Skeletal muscle satellite cell (primary cell): ENCODE data around the gene RBBP5.
A peak's percentile ranks its signal among the peaks of the same experiment; 100 is the strongest.

Source experiments
- H3K27me3 ChIP-seq: 2 replicates; pipeline ENCODE4 v1.7.0; 2013; ENCODE audit warnings: low read length; ENCODE audit not compliant: control insufficient read depth, insufficient read depth
- H3K36me3 ChIP-seq: 2 replicates; pipeline ENCODE4 v1.7.0; 2013; ENCODE audit warnings: mild to moderate bottlenecking, control low read depth, low read length; ENCODE audit not compliant: insufficient read depth
- H3K4me1 ChIP-seq: 2 replicates; pipeline ENCODE4 v1.7.0; 2013; ENCODE audit warnings: low read length; ENCODE audit not compliant: control insufficient read depth, insufficient read depth
- H3K4me2 ChIP-seq: 2 replicates; pipeline ENCODE4 v1.7.0; 2013; ENCODE audit warnings: mild to moderate bottlenecking, low read length
- H3K4me3 ChIP-seq: 2 replicates; pipeline ENCODE4 v1.7.0; 2013; ENCODE audit warnings: low read length
- H3K9ac ChIP-seq: 2 replicates; pipeline ENCODE4 v1.7.0; 2013; ENCODE audit warnings: mild to moderate bottlenecking, low read depth, low read length, moderate library complexity
- H3K9me3 ChIP-seq: replicated peaks from 2 replicates; pipeline ENCODE4 v1.7.0; 2013; ENCODE audit warnings: mild to moderate bottlenecking, control low read depth, low read length

RBBP5 gene

GRCh38 chr1:205150651-205151428, 29.1 kb upstream of the RBBP5 start:
- Histone ChIP-seq H3K4me1 (peaks cover 11% of the 10 kb centered on the region), H3K9me3 (no peaks in the 10 kb centered on the region), H3K9ac (no peak overlapping the region), H3K4me3 (no peak overlapping the region), H3K27me3 (no peaks in the 10 kb centered on the region), H3K36me3 (peaks cover 22% of the 10 kb centered on the region), H3K4me2 (no peak overlapping the region)

GRCh38 chr1:205147191-205147835, 25.5 kb upstream of the RBBP5 start:
- Histone ChIP-seq H3K27me3 (no peaks in the 10 kb centered on the region), H3K36me3 (peaks cover 14% of the 10 kb centered on the region), H3K9me3 (no peaks in the 10 kb centered on the region), H3K9ac (peak overlapping the region; percentile 45), H3K4me2 (no peak overlapping the region), H3K4me1 (peaks cover 30% of the 10 kb centered on the region), H3K4me3 (no peak overlapping the region)

DNA sequence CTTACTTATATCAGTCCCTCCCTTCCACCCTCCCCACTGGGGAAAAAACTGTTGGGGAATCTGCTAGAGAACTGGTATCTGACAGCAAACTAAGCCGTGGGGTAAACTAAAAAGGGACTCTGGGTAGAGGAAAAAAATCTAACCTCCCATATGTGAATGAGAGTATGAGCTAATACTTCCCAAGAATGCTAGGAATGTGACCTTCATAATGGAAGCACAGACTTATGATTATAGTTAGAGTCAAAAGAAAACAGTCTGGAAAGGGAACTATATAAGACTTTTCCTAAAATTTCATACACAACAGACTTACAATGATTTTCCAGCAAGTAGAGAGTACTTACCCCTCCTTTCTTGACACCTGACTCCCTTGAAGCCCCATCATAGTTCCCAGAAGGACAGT, 23.0 kb upstream of the RBBP5 start:
- peak overlapping the region; percentile 53 for H3K9ac ChIP-seq
- H3K4me3 ChIP-seq: no peak overlapping the region
- peak overlapping the region; percentile 47 for H3K4me2 ChIP-seq
- H3K27me3 ChIP-seq: no peaks in the 10 kb centered on the region
- H3K4me1 ChIP-seq: peaks cover 33% of the 10 kb centered on the region
- peaks cover 7% of the 10 kb centered on the region for H3K36me3 ChIP-seq
- H3K9me3 ChIP-seq: no peaks in the 10 kb centered on the region

- Histone ChIP-seq H3K4me2 (peak overlapping the region; percentile 47), H3K4me3 (no peak overlapping the region), H3K27me3 (no peaks in the 10 kb centered on the region), H3K9ac (peak overlapping the region; percentile 53), H3K4me1 (peaks cover 33% of the 10 kb centered on the region), H3K9me3 (no peaks in the 10 kb centered on the region), H3K36me3 (peaks cover 7% of the 10 kb centered on the region)
Measured at GRCh38 chr1:205144046-205144720, 22.4 kb upstream of the RBBP5 start.

DNA sequence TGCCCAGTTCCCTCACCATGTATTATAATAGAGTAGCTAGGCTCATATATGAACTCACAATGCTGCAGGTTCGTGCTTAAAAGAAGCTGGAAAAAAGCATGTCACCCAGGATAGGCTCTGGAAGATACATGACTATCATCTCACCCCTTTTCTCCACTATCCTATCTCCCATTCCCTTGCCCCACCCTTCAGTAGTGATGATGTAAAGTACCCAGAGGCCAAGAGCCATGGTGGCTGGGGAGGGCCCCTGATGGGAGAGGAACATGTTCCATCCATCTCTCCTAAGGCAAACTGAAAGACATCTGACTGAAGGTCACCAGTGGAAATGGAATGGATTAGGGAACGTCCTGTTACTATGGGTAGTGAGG, 20.3 kb upstream of the RBBP5 start:
- Histone ChIP-seq H3K4me3 (no peak overlapping the region), H3K9ac (peak overlapping the region; percentile 39), H3K27me3 (no peaks in the 10 kb centered on the region), H3K4me1 (peaks cover 26% of the 10 kb centered on the region), H3K9me3 (no peaks in the 10 kb centered on the region), H3K36me3 (peaks cover 3% of the 10 kb centered on the region), H3K4me2 (peak overlapping the region; percentile 75)

GRCh38 chr1:205141236-205142101, 19.7 kb upstream of the RBBP5 start:
- Histone ChIP-seq H3K9ac (peak overlapping the region; percentile 39), H3K4me2 (peak overlapping the region; percentile 75), H3K36me3 (peaks cover 3% of the 10 kb centered on the region), H3K27me3 (no peaks in the 10 kb centered on the region), H3K4me3 (no peak overlapping the region), H3K4me1 (peaks cover 23% of the 10 kb centered on the region), H3K9me3 (no peaks in the 10 kb centered on the region)

DNA sequence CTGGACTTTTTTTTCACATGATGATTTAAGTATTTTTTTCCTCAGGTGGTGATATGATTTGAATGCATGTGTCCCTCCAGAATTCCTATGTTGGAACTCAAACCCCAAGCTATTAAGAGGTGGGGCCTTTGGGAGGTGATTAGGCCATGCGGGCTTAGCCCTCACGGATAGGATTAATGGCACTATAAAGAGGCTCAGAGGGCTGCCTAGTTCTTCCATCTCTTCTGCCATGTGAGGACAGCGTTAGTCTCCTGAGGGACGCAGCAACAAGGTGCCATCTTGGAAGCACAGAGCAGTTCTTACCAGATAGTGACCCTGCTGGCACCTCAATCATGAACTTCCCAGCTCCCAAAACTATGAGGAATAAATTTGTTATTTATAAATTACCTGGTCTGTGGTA, 18.3 kb upstream of the RBBP5 start:
- Histone ChIP-seq H3K9ac (no peak overlapping the region), H3K4me3 (no peak overlapping the region), H3K4me2 (no peak overlapping the region), H3K36me3 (no peaks in the 10 kb centered on the region), H3K27me3 (no peaks in the 10 kb centered on the region), H3K4me1 (peaks cover 14% of the 10 kb centered on the region), H3K9me3 (no peaks in the 10 kb centered on the region)

GRCh38 chr1:205137901-205138300, 16.1 kb upstream of the RBBP5 start:
- H3K9ac ChIP-seq: no peak overlapping the region

DNA sequence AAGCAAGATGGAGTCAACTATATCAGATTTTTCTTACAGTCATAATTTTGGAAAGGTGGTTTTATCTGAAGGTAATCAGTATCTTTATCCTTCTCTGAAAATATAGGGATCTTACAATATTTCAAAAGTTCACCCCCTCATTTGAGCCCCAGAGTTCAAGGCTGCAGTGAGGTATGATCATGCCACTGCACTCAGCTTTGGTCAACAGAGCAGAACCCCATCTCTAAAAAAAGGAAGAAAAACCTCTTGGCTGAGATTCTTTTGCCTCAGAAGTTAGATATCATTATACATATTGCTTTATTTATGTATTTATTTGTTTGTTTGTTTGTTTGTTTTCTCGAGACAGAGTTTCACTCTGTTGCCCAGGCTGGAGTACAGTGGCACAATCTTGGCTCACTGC, 11.5 kb upstream of the RBBP5 start:
- no peak overlapping the region for H3K4me3 ChIP-seq
- no peaks in the 10 kb centered on the region for H3K36me3 ChIP-seq
- no peaks in the 10 kb centered on the region for H3K9me3 ChIP-seq
- H3K9ac ChIP-seq: no peak overlapping the region
- no peak overlapping the region for H3K4me2 ChIP-seq
- no peaks in the 10 kb centered on the region for H3K4me1 ChIP-seq
- no peaks in the 10 kb centered on the region for H3K27me3 ChIP-seq

More at GRCh38 chr1:205137901-205138300, 16.1 kb upstream of the RBBP5 start:
- Histone ChIP-seq H3K9me3 (no peaks in the 10 kb centered on the region), H3K4me3 (no peak overlapping the region), H3K36me3 (no peaks in the 10 kb centered on the region), H3K27me3 (no peaks in the 10 kb centered on the region), H3K4me1 (peaks cover 3% of the 10 kb centered on the region), H3K4me2 (no peak overlapping the region)

DNA sequence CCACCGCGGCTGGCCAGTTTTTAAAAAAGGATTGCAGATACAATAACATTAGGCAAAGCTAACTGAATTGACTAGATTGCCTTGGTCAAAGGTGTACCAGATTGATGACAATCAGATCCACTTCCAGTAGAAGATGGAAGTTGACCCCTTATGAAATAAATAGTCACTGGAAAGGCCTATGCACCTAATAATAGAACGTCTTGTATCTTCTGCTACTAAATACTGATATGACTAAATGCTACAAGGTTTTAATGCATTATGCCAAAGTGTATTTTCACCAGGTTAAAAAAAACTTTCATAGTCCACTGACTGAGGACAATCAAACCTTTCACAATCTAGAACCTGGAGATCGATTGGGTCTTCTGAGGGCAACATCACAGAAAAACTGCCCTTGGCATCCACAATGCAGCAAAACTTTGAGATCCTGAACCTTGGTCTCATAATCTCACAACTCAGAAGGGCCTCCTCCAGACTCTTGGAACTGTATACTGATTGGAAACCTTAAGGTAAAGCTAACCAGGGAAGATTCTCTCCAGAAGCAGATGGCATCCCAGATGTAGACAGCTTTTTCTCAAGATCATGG, 7.8 kb upstream of the RBBP5 start:
- no peak overlapping the region for H3K4me2 ChIP-seq
- no peaks in the 10 kb centered on the region for H3K27me3 ChIP-seq
- H3K36me3 ChIP-seq: no peaks in the 10 kb centered on the region
- no peak overlapping the region for H3K4me3 ChIP-seq
- no peaks in the 10 kb centered on the region for H3K4me1 ChIP-seq
- no peaks in the 10 kb centered on the region for H3K9me3 ChIP-seq
- H3K9ac ChIP-seq: no peak overlapping the region

GRCh38 chr1:205128050-205128449, 6.3 kb upstream of the RBBP5 start:
- no peak overlapping the region for H3K4me3 ChIP-seq
- no peaks in the 10 kb centered on the region for H3K9me3 ChIP-seq
- no peaks in the 10 kb centered on the region for H3K36me3 ChIP-seq
- H3K9ac ChIP-seq: no peak overlapping the region
- no peaks in the 10 kb centered on the region for H3K4me1 ChIP-seq
- no peak overlapping the region for H3K4me2 ChIP-seq
- H3K27me3 ChIP-seq: no peaks in the 10 kb centered on the region
